Neural progenitor cell (in vitro differentiated cells): Measurements from ENCODE around the gene TRPC4AP. TPM values are rescaled to one million over a fixed set of nuclear protein-coding genes. Genes with fewer than 3 reads are reported as not detected.

ENCODE experiments used
- DNase-seq: peaks from one replicate; pipeline ENCODE4 v3.0.0-alpha.2; 2016; ENCODE audit warnings: low spot score
- H2AFZ ChIP-seq: fragments of 200-600 bp; sonication (generic); replicated peaks from 2 replicates; pipeline ENCODE4 v1.6.1; 2016; ENCODE audit warnings: antibody characterized with exemption
- H3F3A ChIP-seq: fragments of 200-600 bp; sonication (generic); 2 replicates; pipeline ENCODE4 v1.6.1; 2016; ENCODE audit warnings: antibody characterized with exemption, low read depth
- H3K27ac ChIP-seq: fragments of 200-600 bp; sonication (generic); 2 replicates; pipeline ENCODE4 v1.5.1; 2016; ENCODE audit warnings: mild to moderate bottlenecking
- H3K27me3 ChIP-seq: fragments of 200-600 bp; sonication (generic); 2 replicates; pipeline ENCODE4 v1.6.1; 2016; ENCODE audit warnings: mild to moderate bottlenecking, moderate library complexity
- H3K36me3 ChIP-seq: fragments of 200-600 bp; sonication (generic); 2 replicates; pipeline ENCODE4 v1.5.1; 2016
- H3K4me1 ChIP-seq: fragments of 200-600 bp; sonication (generic); 2 replicates; pipeline ENCODE4 v1.6.1; 2016; ENCODE audit warnings: mixed run types
- H3K4me2 ChIP-seq: fragments of 200-600 bp; sonication (generic); 2 replicates; pipeline ENCODE4 v1.6.1; 2016
- H3K4me3 ChIP-seq: fragments of 200-600 bp; sonication (generic); 2 replicates; pipeline ENCODE4 v1.5.1; 2016
- H3K79me2 ChIP-seq: fragments of 200-600 bp; sonication (generic); 2 replicates; pipeline ENCODE4 v1.6.1; 2016; ENCODE audit warnings: low read depth
- H3K9ac ChIP-seq: fragments of 200-600 bp; sonication (generic); 2 replicates; pipeline ENCODE4 v1.6.1; 2016
- H3K9me3 ChIP-seq: fragments of 200-600 bp; sonication (generic); 2 replicates; pipeline ENCODE4 v1.5.1; 2016; ENCODE audit warnings: low read depth
- H4K20me1 ChIP-seq: fragments of 200-600 bp; sonication (generic); 2 replicates; pipeline ENCODE4 v1.6.1; 2016; ENCODE audit warnings: low read depth
- H3K27ac Mint-ChIP-seq: 3 replicates; pipeline ENCODE4 v1.8.0; 2021; ENCODE audit warnings: mixed read lengths
- H3K27me3 Mint-ChIP-seq: 2 replicates; pipeline ENCODE4 v1.8.0; 2022; ENCODE audit warnings: low read depth, mild to moderate bottlenecking, inconsistent platforms, moderate library complexity, mixed read lengths; ENCODE audit not compliant: insufficient read depth
- H3K36me3 Mint-ChIP-seq: 3 replicates; pipeline ENCODE4 v1.8.0; 2021; ENCODE audit warnings: mixed read lengths
- H3K4me1 Mint-ChIP-seq: 3 replicates; pipeline ENCODE4 v1.8.0; 2021; ENCODE audit warnings: mixed read lengths
- H3K4me3 Mint-ChIP-seq: 3 replicates; pipeline ENCODE4 v1.8.0; 2021; ENCODE audit warnings: mild to moderate bottlenecking, moderate library complexity, mixed read lengths
- H3K9me3 Mint-ChIP-seq: 3 replicates; pipeline ENCODE4 v1.8.0; 2020; ENCODE audit warnings: mixed read lengths
- CTCF ChIP-seq: fragments of 200-600 bp; sonication (generic); IDR thresholded peaks from 2 replicates; pipeline ENCODE4 v1.5.1; 2017; ENCODE audit warnings: antibody characterized with exemption, mild to moderate bottlenecking
- EZH2 ChIP-seq: fragments of 200-600 bp; sonication (generic); IDR thresholded peaks from 2 replicates; pipeline ENCODE4 v1.6.1; 2017; ENCODE audit warnings: antibody characterized with exemption, mild to moderate bottlenecking, moderate library complexity
- EZH2phosphoT487 ChIP-seq: fragments of 200-600 bp; sonication (generic); IDR thresholded peaks from 2 replicates; pipeline ENCODE4 v1.6.1; 2017; ENCODE audit warnings: antibody characterized with exemption
- total RNA-seq: library from RNA; depleted of rRNA; stranded (reverse); fragments of >200 nt; gene quantifications from 2 replicates; pipeline ENCODE4 v1.2.3, GENCODE V29; 2015; ENCODE audit warnings: low replicate concordance

Gene TRPC4AP
- total RNA-seq, 1 donor from 2014 or later = 73.0 TPM

GRCh38 chr20:35007891-35008290 lies 84.7 kb downstream of the TRPC4AP start:
- no peak overlapping the region for H2AFZ ChIP-seq
- H3F3A ChIP-seq = no peaks in the 10 kb centered on the region
- no peaks in the 10 kb centered on the region for H3K27me3 Mint-ChIP-seq
- no peak overlapping the region for H3K4me2 ChIP-seq
- no peak overlapping the region for H3K27ac Mint-ChIP-seq
- H3K4me1 Mint-ChIP-seq = no peaks in the 10 kb centered on the region
- no peak overlapping the region for H3K9ac ChIP-seq
- DNase-seq = no peak
- H3K4me3 Mint-ChIP-seq = no peak overlapping the region
- no peaks in the 10 kb centered on the region for H3K4me1 ChIP-seq
- no peak overlapping the region for H3K27ac ChIP-seq
- H3K9me3 ChIP-seq = no peaks in the 10 kb centered on the region
- H3K36me3 ChIP-seq = no peaks in the 10 kb centered on the region
- no peaks in the 10 kb centered on the region for H3K79me2 ChIP-seq
- TF ChIP-seq EZH2 (no peak), EZH2phosphoT487 (no peak), CTCF (no peak)
- H3K27me3 ChIP-seq = no peaks in the 10 kb centered on the region
- H3K36me3 Mint-ChIP-seq = peaks cover 32% of the 10 kb centered on the region
- no peaks in the 10 kb centered on the region for H3K9me3 Mint-ChIP-seq
- no peaks in the 10 kb centered on the region for H4K20me1 ChIP-seq
- H3K4me3 ChIP-seq = no peak overlapping the region

- H3K36me3 Mint-ChIP-seq = peaks cover 32% of the 10 kb centered on the region
- no peaks in the 10 kb centered on the region for H3K27me3 Mint-ChIP-seq
- Histone ChIP-seq H3K27ac (no peak overlapping the region), H3K79me2 (no peaks in the 10 kb centered on the region), H4K20me1 (no peaks in the 10 kb centered on the region), H3K4me2 (no peak overlapping the region), H2AFZ (no peak overlapping the region), H3K27me3 (no peaks in the 10 kb centered on the region), H3K36me3 (no peaks in the 10 kb centered on the region), H3F3A (no peaks in the 10 kb centered on the region), H3K4me1 (no peaks in the 10 kb centered on the region), H3K4me3 (no peak overlapping the region), H3K9me3 (no peaks in the 10 kb centered on the region), H3K9ac (no peak overlapping the region)
- H3K4me3 Mint-ChIP-seq = no peak overlapping the region
- no peak for TF ChIP-seq EZH2phosphoT487
- TF ChIP-seq CTCF = no peak
- no peak for TF ChIP-seq EZH2
- no peaks in the 10 kb centered on the region for H3K4me1 Mint-ChIP-seq
- H3K9me3 Mint-ChIP-seq = no peaks in the 10 kb centered on the region
- H3K27ac Mint-ChIP-seq = no peak overlapping the region
- DNase-seq = no peak
Observed at GRCh38 chr20:35007413-35007812, 85.2 kb downstream of the TRPC4AP start.

- Histone ChIP-seq H3K27me3 (no peaks in the 10 kb centered on the region), H3K36me3 (no peaks in the 10 kb centered on the region), H2AFZ (no peak overlapping the region), H3K27ac (no peak overlapping the region), H3K4me3 (no peak overlapping the region), H3K9ac (no peak overlapping the region), H3F3A (no peaks in the 10 kb centered on the region), H4K20me1 (no peaks in the 10 kb centered on the region), H3K4me1 (no peaks in the 10 kb centered on the region), H3K9me3 (no peaks in the 10 kb centered on the region), H3K4me2 (no peak overlapping the region), H3K79me2 (no peaks in the 10 kb centered on the region)
- no peaks in the 10 kb centered on the region for H3K9me3 Mint-ChIP-seq
- TF ChIP-seq EZH2phosphoT487 (no peak), CTCF (no peak), EZH2 (no peak)
- no peak for DNase-seq
- H3K4me3 Mint-ChIP-seq = no peak overlapping the region
- no peak overlapping the region for H3K27ac Mint-ChIP-seq
- H3K4me1 Mint-ChIP-seq = no peaks in the 10 kb centered on the region
- peaks cover 2% of the 10 kb centered on the region for H3K27me3 Mint-ChIP-seq
- peaks cover 32% of the 10 kb centered on the region for H3K36me3 Mint-ChIP-seq
Observed at GRCh38 chr20:35006531-35006971, 86.1 kb downstream of the TRPC4AP start.
